ENCODE data around the gene GPR25. TPM values are rescaled to one million over a fixed set of nuclear protein-coding genes. Genes with fewer than 3 reads are reported as not detected.

The GPR25 gene
- total RNA-seq, 1 donor = not detected

GRCh38 chr1:200845360-200845759 lies 27.4 kb upstream of the GPR25 start:
- no peak for TF ChIP-seq CTCF (IDR thresholded peaks at IDR 0.05; ENCODE audit: insufficient read depth, low read length)
- H3K4me3 ChIP-seq (ENCODE audit: low read depth, low read length) = no peak overlapping the region
- DNase-seq (ENCODE audit: low read depth) = no peak

GRCh38 chr1:200846398-200846797 lies 26.4 kb upstream of the GPR25 start:
- TF ChIP-seq CTCF (IDR thresholded peaks at IDR 0.05; ENCODE audit: insufficient read depth, low read length) = no peak
- no peak overlapping the region for H3K4me3 ChIP-seq (ENCODE audit: low read depth, low read length)
- no peak for DNase-seq (ENCODE audit: low read depth)

DNA sequence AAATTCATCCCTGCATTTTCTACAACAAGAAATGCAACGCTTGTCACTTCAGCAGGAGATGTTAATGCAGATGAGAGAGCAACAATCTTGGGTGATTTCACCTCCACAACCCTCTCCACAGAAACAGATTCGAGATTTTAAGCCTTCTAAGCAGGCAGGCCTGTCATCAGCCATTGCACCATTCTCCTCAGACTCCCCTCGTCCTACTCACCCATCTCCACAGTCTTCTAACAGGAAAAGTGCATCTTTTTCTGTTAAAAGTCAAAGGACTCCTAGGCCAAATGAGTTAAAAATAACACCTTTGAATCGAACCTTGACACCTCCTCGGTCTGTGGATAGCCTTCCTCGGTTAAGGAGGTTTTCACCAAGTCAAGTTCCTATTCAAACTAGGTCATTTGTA lies 23.4 kb upstream of the GPR25 start:
- DNase-seq (ENCODE audit: low read depth) = no peak
- no peak overlapping the region for H3K4me3 ChIP-seq (ENCODE audit: low read depth, low read length)
- TF ChIP-seq CTCF (IDR thresholded peaks at IDR 0.05; ENCODE audit: insufficient read depth, low read length) = no peak

DNA sequence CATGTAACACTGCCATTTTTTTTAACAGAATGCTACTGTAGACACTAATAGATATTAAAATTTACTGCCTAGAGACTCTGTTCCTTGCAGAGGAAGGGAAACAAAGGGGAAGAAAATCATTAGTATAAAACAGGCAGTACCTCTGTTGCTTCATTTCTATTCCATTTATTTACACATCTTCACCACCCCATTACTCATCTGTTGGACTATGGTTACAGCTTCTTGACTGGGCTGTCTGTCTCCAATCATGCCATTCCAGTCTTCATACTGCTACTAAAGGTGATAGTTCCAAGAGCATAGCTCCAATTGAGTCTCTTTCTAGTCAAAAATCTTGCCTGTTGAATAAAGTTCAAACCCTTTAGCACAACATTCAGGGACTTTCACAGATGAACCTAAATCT lies 22.2 kb upstream of the GPR25 start:
- no peak for DNase-seq (ENCODE audit: low read depth)

GRCh38 chr1:200856716-200857357 lies 15.9 kb upstream of the GPR25 start:
- no peak overlapping the region for H3K4me3 ChIP-seq (ENCODE audit: low read depth, low read length)
- peak; percentile 88 for DNase-seq (ENCODE audit: low read depth)
- no peak for TF ChIP-seq CTCF (IDR thresholded peaks at IDR 0.05; ENCODE audit: insufficient read depth, low read length)

More for the DNA sequence above, 22.2 kb upstream of the GPR25 start:
- no peak overlapping the region for H3K4me3 ChIP-seq (ENCODE audit: low read depth, low read length)
- no peak for TF ChIP-seq CTCF (IDR thresholded peaks at IDR 0.05; ENCODE audit: insufficient read depth, low read length)

- no peak for DNase-seq (ENCODE audit: low read depth)
- TF ChIP-seq CTCF (IDR thresholded peaks at IDR 0.05; ENCODE audit: insufficient read depth, low read length) = no peak
- no peak overlapping the region for H3K4me3 ChIP-seq (ENCODE audit: low read depth, low read length)
Measured at GRCh38 chr1:200857804-200858203, 15.0 kb upstream of the GPR25 start.

Measured in fibroblast of the aortic adventitia (primary cell).